HCT116 (cell line): Measurements from ENCODE around the gene TMEM219. TPM values are rescaled to one million over a fixed set of nuclear protein-coding genes. Genes with fewer than 3 reads are reported as not detected.

Experiments
- ATAC-seq: fragments of 200-7000 bp; cut with Tn5 transposase; 2 replicates; pipeline ENCODE4 v1.9.1; 2020; ENCODE audit warnings: mild to moderate bottlenecking, moderate library complexity
- BruUV-seq: library from RNA; stranded (reverse); fragments of 400-500 nt; replicated peaks from 2 replicates; lab custom pipeline; 2021; lab: Mats Ljungman, UMichigan
- CTCF ChIA-PET: fragments of 300-600 bp; sonication (Branson Sonifier 250); formaldehyde crosslinking; loops from one replicate; lab custom pipeline; 2021; ENCODE audit warnings: antibody characterized with exemption; lab: Charles Lee
- POLR2A ChIA-PET: fragments of 300-600, 350-600 bp; sonication (Branson Sonifier 250); formaldehyde crosslinking; loops from one replicate; lab custom pipeline; 2021; ENCODE audit warnings: antibody characterized with exemption; lab: Charles Lee
- RAD21 ChIA-PET, 2 experiments: fragments of 300-600 bp; sonication (Branson Sonifier 250); formaldehyde crosslinking; loops; one replicate each; lab custom pipeline; 2023; ENCODE audit warnings: low total read pairs in 2 of 2; ENCODE audit not compliant: uncharacterized antibody in 2 of 2, unreplicated experiment in 2 of 2, low non-redundant PET in 1 of 2; lab: Charles Lee
- DNase-seq: peaks from one replicate; pipeline ENCODE4 v3.0.0-alpha.2; 2010; ENCODE audit warnings: low read depth, low spot score
- H2AFZ ChIP-seq: fragments of 200-600 bp; shearing (Covaris generic), sonication (generic); 2 replicates; pipeline ENCODE4 v1.6.1; 2017; ENCODE audit warnings: low read depth, mixed run types, mixed read lengths, antibody characterized with exemption, low read length; ENCODE audit not compliant: poor library complexity, severe bottlenecking
- H3K27ac ChIP-seq: 2 replicates; pipeline ENCODE4 v1.5.1; 2012; ENCODE audit warnings: low read depth, low read length
- H3K27me3 ChIP-seq: fragments of 200-600 bp; sonication (generic); 2 replicates; pipeline ENCODE4 v1.6.1; 2016; ENCODE audit warnings: mixed run types, low read length, mixed read lengths; ENCODE audit not compliant: insufficient read depth
- H3K36me3 ChIP-seq, 2 experiments: fragments of 200-500 bp in 1 of 2; fragments of 200-600 bp in 1 of 2; sonication (Bioruptor generic) in 1 of 2; sonication (generic) in 1 of 2; 2 replicates each; pipeline versions ENCODE4 v1.5.1 to v1.6.1; 2014 to 2016; ENCODE audit warnings: low read length in 2 of 2, inconsistent platforms in 1 of 2, mixed read lengths in 1 of 2, mixed run types in 1 of 2; ENCODE audit not compliant: insufficient read depth in 2 of 2, control insufficient read depth in 1 of 2
- H3K4me1 ChIP-seq, 2 experiments: fragments of 200-600 bp in 1 of 2; sonication (generic) in 1 of 2; 2 replicates each; pipeline versions ENCODE4 v1.5.1 to v1.6.1; 2012 to 2017; ENCODE audit warnings: low read length in 2 of 2, inconsistent platforms in 1 of 2, mild to moderate bottlenecking in 1 of 2, mixed read lengths in 1 of 2, mixed run types in 1 of 2, moderate library complexity in 1 of 2; ENCODE audit not compliant: insufficient read depth in 2 of 2, control insufficient read depth in 1 of 2
- H3K4me2 ChIP-seq: fragments of 200-600 bp; sonication (generic); 2 replicates; pipeline ENCODE4 v1.6.1; 2017; ENCODE audit warnings: mixed run types, low read length, mixed read lengths
- H3K4me3 ChIP-seq, 2 experiments: fragments of 200-600 bp in 1 of 2; sonication (generic) in 1 of 2; replicated peaks in 1 of 2; 2 replicates each; pipeline ENCODE4 v1.5.1; 2011 to 2016; ENCODE audit warnings: low read length in 2 of 2, control low read depth in 1 of 2, low read depth in 1 of 2, mild to moderate bottlenecking in 1 of 2, mixed read lengths in 1 of 2, mixed run types in 1 of 2
- H3K79me2 ChIP-seq: fragments of 200-600 bp; sonication (generic); 2 replicates; pipeline ENCODE4 v1.6.1; 2017; ENCODE audit warnings: mild to moderate bottlenecking, mixed run types, low read length, moderate library complexity, mixed read lengths; ENCODE audit not compliant: insufficient read depth
- H3K9ac ChIP-seq: fragments of 200-600 bp; sonication (generic); 2 replicates; pipeline ENCODE4 v1.6.1; 2016; ENCODE audit warnings: low read length, mixed read lengths
- H3K9me2 ChIP-seq: fragments of 200-600 bp; sonication (generic), shearing (Covaris generic); 2 replicates; pipeline ENCODE4 v1.6.1; 2017; ENCODE audit warnings: mixed run types, mild to moderate bottlenecking, moderate library complexity; ENCODE audit not compliant: insufficient read depth
- H3K9me3 ChIP-seq, 2 experiments: fragments of 200-500 bp in 1 of 2; fragments of 200-600 bp in 1 of 2; sonication (Bioruptor generic) in 1 of 2; sonication (generic) in 1 of 2; 2 replicates each; pipeline ENCODE4 v1.6.1; 2014 to 2017; ENCODE audit warnings: low read length in 2 of 2, mixed read lengths in 2 of 2, inconsistent platforms in 1 of 2, low read depth in 1 of 2, mild to moderate bottlenecking in 1 of 2, mixed run types in 1 of 2, moderate library complexity in 1 of 2; ENCODE audit not compliant: control insufficient read depth in 1 of 2, insufficient read depth in 1 of 2
- H4K20me1 ChIP-seq: fragments of 200-600 bp; sonication (generic), shearing (Covaris generic); 2 replicates; pipeline ENCODE4 v1.6.1; 2017; ENCODE audit warnings: mixed run types, mild to moderate bottlenecking, moderate library complexity; ENCODE audit not compliant: insufficient read depth
- CBX3 ChIP-seq: IDR thresholded peaks from 2 replicates; pipeline ENCODE4 v1.6.1; 2012; ENCODE audit warnings: low read depth
- ELF1 ChIP-seq: IDR thresholded peaks from 2 replicates; pipeline ENCODE4 v1.6.1; 2012; ENCODE audit warnings: low read depth, borderline replicate concordance
- EZH2 ChIP-seq: fragments of 200-600 bp; sonication (generic); IDR thresholded peaks from 2 replicates; pipeline ENCODE4 v1.6.1; 2017; ENCODE audit warnings: antibody characterized with exemption, mixed run types
- EZH2phosphoT487 ChIP-seq: fragments of 200-600 bp; IDR thresholded peaks from 2 replicates; pipeline ENCODE4 v1.6.1; 2018; ENCODE audit warnings: antibody characterized with exemption, borderline replicate concordance
- JUND ChIP-seq: IDR thresholded peaks from 2 replicates; pipeline ENCODE4 v1.6.1; 2012
- POLR2AphosphoS5 ChIP-seq: IDR thresholded peaks from 2 replicates; pipeline ENCODE4 v1.6.1; 2011; ENCODE audit warnings: mild to moderate bottlenecking, low read depth, low read length, moderate library complexity
- RAD21 ChIP-seq: IDR thresholded peaks from 2 replicates; pipeline ENCODE4 v1.6.1; 2012; ENCODE audit warnings: low read depth, mild to moderate bottlenecking
- REST ChIP-seq: IDR thresholded peaks from 2 replicates; pipeline ENCODE4 v1.6.1; 2012; ENCODE audit warnings: low read depth
- SP1 ChIP-seq: IDR thresholded peaks from 2 replicates; pipeline ENCODE4 v1.6.1; 2012; ENCODE audit warnings: low read depth
- SRF ChIP-seq: IDR thresholded peaks from 2 replicates; pipeline ENCODE4 v1.6.1; 2012; ENCODE audit warnings: low read depth
- TCF7L2 ChIP-seq: IDR thresholded peaks from 2 replicates; pipeline ENCODE4 v1.7.0; 2011; ENCODE audit warnings: borderline replicate concordance, inconsistent platforms; ENCODE audit not compliant: insufficient read depth, insufficient read length; ENCODE audit errors: extremely low read depth
- YY1 ChIP-seq: IDR thresholded peaks from 2 replicates; pipeline ENCODE4 v1.6.1; 2011; ENCODE audit warnings: low read length, low read depth, moderate library complexity, mild to moderate bottlenecking; ENCODE audit not compliant: insufficient replicate concordance; ENCODE audit errors: extremely low read depth
- ZFX ChIP-seq: fragments of 450-650 bp; IDR thresholded peaks from 2 replicates; pipeline ENCODE4 v1.6.1; 2017
- intact Hi-C: fragments of 100-400 bp; cut with micrococcal nuclease; formaldehyde crosslinking; loops from 2 replicates; pipeline ENCODE4 v1.10.0; 2022
- total RNA-seq: library from RNA; stranded (reverse); gene quantifications from one replicate; pipeline ENCODE4 v1.2.1, GENCODE V29; 2021; ENCODE audit not compliant: unreplicated experiment

Gene TMEM219
- total RNA-seq, 1 experiment from 2014 or later, result 75.5 TPM

DNA sequence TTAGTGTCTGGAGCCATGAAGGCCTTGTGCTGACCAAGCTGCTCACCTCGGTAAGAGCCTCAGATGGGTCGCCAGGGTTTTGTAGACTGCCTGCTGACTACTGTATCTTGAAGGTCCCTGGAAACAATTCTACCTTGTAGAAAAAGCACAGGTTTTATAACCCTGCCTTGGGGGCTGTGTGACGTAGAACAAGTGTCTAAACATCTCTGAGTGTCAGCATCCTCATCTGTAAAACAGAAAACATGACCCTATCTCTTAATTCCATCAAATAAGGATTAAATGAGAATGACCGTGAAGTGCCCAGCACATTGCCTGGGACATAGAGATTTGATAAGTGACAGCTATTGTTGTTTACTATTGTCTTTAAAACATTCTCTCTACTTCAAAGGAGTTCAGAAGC lies 6.3 kb downstream of the TMEM219 start:
- Histone ChIP-seq H4K20me1 (no peaks in the 10 kb centered on the region), H3K79me2 (no peaks in the 10 kb centered on the region), H3K4me2 (no peak overlapping the region), H2AFZ (no peak overlapping the region), H3K27ac (no peak overlapping the region), H3K4me3 (no peak overlapping the region), H3K4me1 (peaks cover 0 to 8% of the 10 kb centered on the region in 2 experiments; a peak in 3 of 4 replicates), H3K9ac (no peak overlapping the region), H3K36me3 (peaks cover 0 to 5% of the 10 kb centered on the region in 2 experiments; a peak in 2 of 4 replicates), H3K27me3 (no peaks in the 10 kb centered on the region), H3K9me2 (no peaks in the 10 kb centered on the region), H3K9me3 (no peaks in the 10 kb centered on the region; a peak in 1 of 4 replicates)
- intact Hi-C loops, result no loop called here
- TF ChIP-seq ZFX (no peak), SRF (no peak), TCF7L2 (no peak), EZH2phosphoT487 (no peak), RAD21 (no peak), ELF1 (no peak), YY1 (no peak), CBX3 (no peak), REST (no peak), JUND (no peak), POLR2AphosphoS5 (no peak), SP1 (no peak), EZH2 (no peak)
- ChIA-PET POLR2A (no interaction called here), CTCF (no interaction called here), RAD21 (no interaction called here)
- DNase-seq, result no peak
- no TSS peak for BruUV-seq
- ATAC-seq, result no peak
